Mucosa of rectum (tissue), 2 donors: ENCODE data around the gene SGCE.

Source experiments
- H3K27ac ChIP-seq, 2 donors: one replicate each; pipeline ENCODE4 v1.7.0; 2013; ENCODE audit warnings: inconsistent platforms in 2 of 2, low read depth in 2 of 2, low read length in 2 of 2
- H3K27me3 ChIP-seq, 2 donors: one replicate each; pipeline ENCODE4 v1.7.0; 2013; ENCODE audit warnings: low read length in 2 of 2; ENCODE audit not compliant: control insufficient read depth in 2 of 2, insufficient read depth in 2 of 2
- H3K36me3 ChIP-seq, 2 donors: one replicate each; pipeline ENCODE4 v1.7.0; 2013; ENCODE audit warnings: low read length in 2 of 2; ENCODE audit not compliant: control insufficient read depth in 2 of 2, insufficient read depth in 2 of 2
- H3K4me1 ChIP-seq, 2 donors: one replicate each; pipeline ENCODE4 v1.7.0; 2013; ENCODE audit warnings: low read length in 2 of 2, mild to moderate bottlenecking in 1 of 2; ENCODE audit not compliant: control insufficient read depth in 2 of 2, insufficient read depth in 2 of 2
- H3K4me3 ChIP-seq, 2 donors: one replicate each; pipeline ENCODE4 v1.7.0; 2013; ENCODE audit warnings: low read length in 2 of 2
- H3K9ac ChIP-seq, 2 donors: one replicate each; pipeline ENCODE4 v1.7.0; 2013; ENCODE audit warnings: low read length in 2 of 2, low read depth in 1 of 2, mild to moderate bottlenecking in 1 of 2
- H3K9me3 ChIP-seq, 2 donors: one replicate each; pipeline ENCODE4 v1.7.0; 2013; ENCODE audit warnings: low read length in 2 of 2; ENCODE audit not compliant: control insufficient read depth in 2 of 2
- donor health status: healthy.
- donor health status: Normal muscosa, but diverticular disease.

SGCE gene

DNA sequence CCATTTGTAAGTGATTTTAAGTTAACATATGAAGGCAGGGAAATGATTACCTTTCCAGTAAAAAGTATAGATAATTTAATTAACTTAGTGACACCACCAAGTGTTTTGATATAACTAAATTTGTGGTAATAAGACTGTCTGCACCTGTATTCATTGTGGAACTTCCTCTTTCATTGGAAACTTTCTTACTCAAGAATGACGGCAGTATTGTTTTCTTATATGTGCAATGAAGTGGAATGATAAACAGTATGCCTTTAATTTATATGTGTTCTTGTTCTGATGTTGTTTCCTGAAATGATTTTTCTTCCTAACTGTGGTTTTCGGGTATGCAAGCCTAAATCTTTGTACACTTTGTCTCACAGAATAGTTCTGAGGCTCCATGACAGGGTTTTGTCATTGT lies 99.9 kb downstream of the SGCE start:
- Histone ChIP-seq H3K4me1 (no peaks in the 10 kb centered on the region), H3K9ac (no peak overlapping the region), H3K27ac (no peak overlapping the region), H3K36me3 (peaks cover 10 to 21% of the 10 kb centered on the region in 2 donors), H3K9me3 (no peaks in the 10 kb centered on the region), H3K4me3 (no peak overlapping the region), H3K27me3 (no peaks in the 10 kb centered on the region)

DNA sequence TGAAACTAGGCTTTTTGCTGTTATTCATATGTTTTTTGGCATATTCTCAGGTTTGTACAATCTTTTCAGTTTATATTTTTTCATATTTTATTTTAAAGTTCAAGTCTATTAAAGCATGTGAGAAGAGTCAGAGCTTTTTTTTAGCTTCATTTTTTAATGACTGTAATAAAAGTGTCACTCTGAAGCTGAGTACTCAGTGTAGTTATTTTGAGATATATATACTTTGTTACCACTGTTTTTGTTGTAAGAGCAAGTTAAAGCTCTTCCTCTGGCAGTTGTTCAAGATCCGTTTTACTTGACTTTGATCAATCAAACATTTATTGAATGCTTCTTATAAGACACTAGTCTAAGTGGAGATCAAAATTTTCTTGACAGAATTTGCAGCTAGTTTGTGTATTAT lies 108.8 kb downstream of the SGCE start:
- Histone ChIP-seq H3K9me3 (no peaks in the 10 kb centered on the region), H3K27me3 (no peaks in the 10 kb centered on the region), H3K36me3 (peaks cover 4 to 19% of the 10 kb centered on the region in 2 donors), H3K4me1 (peaks cover 0 to 2% of the 10 kb centered on the region in 2 donors), H3K9ac (no peak overlapping the region), H3K27ac (no peak overlapping the region), H3K4me3 (no peak overlapping the region)

- no peak overlapping the region for H3K4me3 ChIP-seq
- no peak overlapping the region for H3K9ac ChIP-seq
- no peak overlapping the region for H3K27ac ChIP-seq
- no peaks in the 10 kb centered on the region for H3K9me3 ChIP-seq
- no peaks in the 10 kb centered on the region for H3K27me3 ChIP-seq
- peaks cover 20 to 29% of the 10 kb centered on the region in 2 donors for H3K36me3 ChIP-seq
- H3K4me1 ChIP-seq, result no peaks in the 10 kb centered on the region
These were observed 115.5 kb downstream of the SGCE start for GRCh38 chr7:94540428-94540827.
